GM21423 (cell line): ENCODE results near the gene MRGPRD.

Experiments used
- ATAC-seq: cut with Tn5 transposase; IDR thresholded peaks from one replicate; pipeline ENCODE4 v1.9.1; 2021; ENCODE audit warnings: mild to moderate bottlenecking, moderate library complexity; ENCODE audit not compliant: unreplicated experiment

Gene MRGPRD

GRCh38 chr11:68970921-68971636 lies 9.7 kb downstream of the MRGPRD start:
- ATAC-seq = no peak

GRCh38 chr11:68969386-68969785 lies 11.4 kb downstream of the MRGPRD start:
- ATAC-seq = no peak

GRCh38 chr11:68968306-68969250 lies 12.2 kb downstream of the MRGPRD start:
- ATAC-seq = no peak

DNA sequence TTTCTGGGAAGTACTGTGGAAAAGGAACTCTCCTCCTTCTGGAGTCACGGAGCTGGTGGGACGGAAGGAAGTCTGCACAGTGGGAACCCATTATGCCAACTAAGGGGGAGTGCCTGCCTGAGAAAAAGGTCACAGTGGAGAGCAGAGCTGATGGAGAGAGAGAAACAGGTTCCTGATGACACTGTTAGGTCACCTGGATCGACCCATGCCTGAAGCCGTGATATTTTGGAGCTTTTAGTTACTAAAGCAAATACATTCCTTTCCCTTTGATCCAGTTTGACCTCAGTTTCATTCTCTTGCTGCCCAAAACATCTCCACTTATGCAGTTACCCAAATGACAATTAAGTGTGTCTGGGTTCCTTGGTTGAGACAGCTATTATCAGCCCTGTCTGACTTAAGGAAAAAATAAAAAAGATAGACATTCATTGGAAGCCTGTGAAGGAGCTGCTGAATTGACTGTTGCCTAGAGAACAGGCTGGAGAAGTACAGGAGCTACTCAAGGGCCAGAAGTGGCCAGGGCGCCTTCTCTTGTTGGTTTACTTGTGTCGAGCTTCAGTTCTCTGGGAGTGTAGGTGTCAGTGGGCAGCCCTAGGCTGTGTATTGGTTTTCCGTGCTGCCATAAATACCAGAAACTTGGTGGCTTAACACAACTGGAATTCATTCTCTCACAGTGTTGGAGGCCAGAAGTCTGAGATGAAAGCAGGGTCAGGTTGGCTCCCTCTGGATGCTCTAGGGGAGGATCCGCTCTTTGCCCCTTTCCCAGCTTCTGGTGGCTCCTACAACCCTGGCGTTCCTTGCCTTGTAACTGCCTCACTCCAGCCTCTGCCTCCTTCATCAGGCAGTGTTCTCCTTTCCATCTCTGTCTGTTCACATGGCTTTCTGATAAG lies 13.6 kb downstream of the MRGPRD start:
- no peak for ATAC-seq

DNA sequence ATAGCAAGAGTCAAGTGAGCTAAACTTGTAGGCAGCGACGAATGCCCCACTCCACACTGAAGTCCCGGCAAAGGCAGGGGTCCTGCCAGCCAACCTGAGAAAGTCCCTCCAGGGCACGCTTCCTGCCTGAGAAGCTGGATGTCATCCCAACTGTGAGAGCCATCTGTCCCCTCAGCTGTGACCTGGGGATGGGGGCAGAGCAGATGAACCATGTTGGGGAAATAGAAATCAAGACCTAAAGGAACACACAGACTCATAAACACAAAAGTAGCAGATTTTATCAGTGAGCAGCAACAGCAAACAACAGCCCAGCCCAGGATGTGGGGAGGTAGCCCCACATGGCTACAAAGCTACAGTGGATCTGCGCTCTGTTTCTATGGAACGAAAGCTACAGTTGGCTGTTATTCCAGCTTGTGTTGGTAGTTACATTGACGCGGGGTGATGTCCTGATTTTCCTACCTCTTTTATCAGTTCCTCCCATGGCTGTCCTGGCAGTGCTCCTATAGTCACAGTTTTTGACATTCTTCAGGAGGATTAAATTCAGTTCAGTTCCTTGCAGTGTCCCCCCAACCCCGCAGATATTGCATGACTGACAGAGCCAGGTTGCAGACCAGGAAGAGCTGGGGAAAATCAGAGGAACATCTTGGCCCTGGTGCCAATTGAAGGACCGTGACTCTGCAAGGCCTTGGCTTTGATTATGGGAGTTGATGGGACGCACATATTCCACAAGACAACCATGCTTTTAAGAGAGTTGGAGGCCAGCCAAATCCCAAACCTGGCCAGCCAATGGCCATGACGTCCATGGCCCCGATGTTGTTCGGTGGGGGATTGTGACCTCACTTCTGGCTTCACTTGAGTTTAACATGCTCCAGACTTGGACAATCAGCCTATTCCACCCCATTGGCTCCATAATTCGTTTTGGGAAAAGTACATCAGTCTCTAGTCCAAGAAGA lies 14.6 kb downstream of the MRGPRD start:
- no peak for ATAC-seq

- ATAC-seq = no peak
These were observed 17.0 kb downstream of the MRGPRD start for GRCh38 chr11:68963779-68964178.

GRCh38 chr11:68962527-68963250 lies 18.1 kb downstream of the MRGPRD start:
- no peak for ATAC-seq

GRCh38 chr11:68961245-68961644 lies 19.5 kb downstream of the MRGPRD start:
- ATAC-seq = no peak

- ATAC-seq = no peak
These were observed 20.3 kb downstream of the MRGPRD start for GRCh38 chr11:68960294-68961071.

DNA sequence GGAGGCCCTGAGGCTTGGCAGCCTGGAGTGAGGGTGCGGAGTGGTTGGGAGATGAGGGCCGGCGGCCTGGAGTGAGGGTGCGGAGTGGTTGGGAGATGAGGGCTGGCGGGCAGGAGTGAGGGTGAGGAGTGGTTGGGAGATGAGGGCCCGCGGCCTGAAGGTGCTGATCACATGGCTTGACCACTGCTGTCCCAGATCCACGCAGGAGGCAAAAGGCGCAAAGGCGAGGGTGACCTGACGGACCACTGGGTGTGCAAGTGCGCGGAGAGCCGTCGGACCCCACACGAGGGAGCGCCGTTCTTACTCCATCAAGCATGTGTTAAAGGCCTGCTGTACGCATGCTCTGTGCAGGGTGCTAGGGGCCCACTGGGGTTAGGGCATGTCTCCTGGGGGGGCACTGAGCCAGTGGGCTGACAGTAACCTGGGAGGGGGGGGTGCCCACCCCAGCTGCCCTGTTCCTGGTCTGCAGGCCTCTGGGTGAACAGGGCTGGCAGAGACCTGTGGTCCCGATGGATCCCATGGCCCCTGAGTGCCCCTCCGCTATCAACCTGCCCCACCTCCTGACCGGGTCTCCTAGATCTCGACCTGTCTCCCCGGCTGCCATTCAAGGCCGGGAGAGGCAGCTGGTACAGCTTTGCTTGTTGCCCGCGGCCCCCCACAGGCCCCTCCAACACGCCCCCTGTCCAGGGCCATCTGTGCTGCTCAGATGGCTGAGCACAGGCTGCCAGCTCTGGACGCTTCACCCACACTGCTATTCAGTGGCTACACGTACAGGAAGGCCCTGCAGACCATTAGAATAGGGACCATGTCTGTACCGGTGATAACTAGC lies 21.1 kb downstream of the MRGPRD start:
- ATAC-seq = no peak

- ATAC-seq = no peak
These were observed 22.6 kb downstream of the MRGPRD start for GRCh38 chr11:68958211-68958610.

GRCh38 chr11:68956547-68957254 lies 24.1 kb downstream of the MRGPRD start:
- ATAC-seq = no peak

DNA sequence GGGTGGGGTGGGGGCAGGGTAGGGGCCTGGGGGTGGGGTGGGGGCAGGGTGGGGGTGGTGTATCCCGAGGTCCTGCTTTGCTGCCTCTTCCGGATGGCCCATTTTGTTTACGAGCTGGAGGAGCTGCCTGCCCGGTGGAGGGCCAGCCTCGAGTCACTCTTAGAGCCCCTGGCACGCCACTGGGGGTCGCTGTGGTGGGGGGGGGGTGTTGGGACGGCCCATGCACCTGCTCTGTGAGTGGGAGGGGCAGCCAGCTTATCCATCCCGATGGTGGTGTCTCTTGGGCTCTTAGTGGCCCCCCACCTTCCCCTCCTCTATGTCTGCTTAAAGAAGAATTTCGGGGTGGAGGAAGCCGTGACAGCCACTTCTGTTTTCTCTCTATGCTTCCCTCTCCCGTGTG lies 24.6 kb downstream of the MRGPRD start:
- no peak for ATAC-seq

- ATAC-seq = no peak
These were observed 25.2 kb downstream of the MRGPRD start for GRCh38 chr11:68955607-68955958.

GRCh38 chr11:68954836-68955606 lies 25.8 kb downstream of the MRGPRD start:
- no peak for ATAC-seq

DNA sequence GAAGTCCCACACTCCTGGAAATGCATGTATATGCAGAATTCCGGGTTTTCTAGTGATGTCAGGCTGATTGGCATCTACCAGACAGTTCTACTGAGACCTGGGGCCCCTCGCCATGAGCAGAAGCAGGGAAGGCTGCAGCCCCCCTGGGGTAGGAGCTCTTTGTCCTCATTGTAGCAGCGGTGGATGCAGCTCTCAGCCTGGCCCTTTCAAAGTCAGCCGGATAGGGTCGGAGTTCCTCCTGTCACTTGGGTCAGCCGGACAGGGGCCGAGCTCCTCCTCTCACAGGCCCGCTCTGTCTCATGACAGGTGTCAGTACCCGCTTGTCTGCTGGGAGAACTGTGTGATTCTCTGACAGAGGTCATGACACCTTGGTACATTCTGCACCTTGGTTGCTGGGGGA lies 30.0 kb downstream of the MRGPRD start:
- ATAC-seq = no peak
